IMR-90 (cell line): ENCODE results near the gene TPRKB. TPM values are rescaled to one million over a fixed set of nuclear protein-coding genes. Genes with fewer than 3 reads are reported as not detected.

Experiments used
- ATAC-seq: fragments of 200-7000 bp; cut with Tn5 transposase; 2 replicates; pipeline ENCODE4 v1.9.1; 2020; ENCODE audit warnings: low read depth, mild to moderate bottlenecking, moderate library complexity
- BruUV-seq: library from RNA; stranded (reverse); fragments of 400-500 nt; replicated peaks from 2 replicates; lab custom pipeline; 2021; lab: Mats Ljungman, UMichigan
- CTCF ChIA-PET: fragments of 300-600 bp; formaldehyde crosslinking; extraction: SDS; loops from one replicate; lab custom pipeline; 2021; ENCODE audit warnings: antibody characterized with exemption; lab: Yijun Ruan, JAX
- POLR2A ChIA-PET: fragments of 300-600 bp; sonication (Branson Sonifier 250); formaldehyde crosslinking; loops from one replicate; lab custom pipeline; 2022; ENCODE audit warnings: antibody characterized with exemption; ENCODE audit not compliant: unreplicated experiment; lab: Charles Lee
- DNase-seq: peaks from one replicate; pipeline ENCODE4 v3.0.0; 2013
- H2AFZ ChIP-seq: replicated peaks from 2 replicates; pipeline ENCODE3; 2013; ENCODE audit warnings: low read length, mild to moderate bottlenecking; ENCODE audit not compliant: poor library complexity
- H2AK5ac ChIP-seq: 2 replicates; pipeline ENCODE4 v1.6.1; 2013; ENCODE audit warnings: low read depth, low read length, inconsistent platforms
- H2AK9ac ChIP-seq: replicated peaks from 2 replicates; pipeline ENCODE3; 2013; ENCODE audit warnings: mild to moderate bottlenecking, low read depth, low read length, moderate library complexity; ENCODE audit not compliant: poor library complexity
- H2BK120ac ChIP-seq: 2 replicates; pipeline ENCODE4 v1.6.1; 2013; ENCODE audit warnings: low read depth, low read length, inconsistent platforms
- H2BK15ac ChIP-seq: 3 replicates; pipeline ENCODE4 v1.6.1; 2013; ENCODE audit warnings: low read depth, low read length, inconsistent platforms
- H2BK20ac ChIP-seq: 2 replicates; pipeline ENCODE4 v1.6.1; 2013; ENCODE audit warnings: low read depth, mild to moderate bottlenecking, inconsistent platforms, low read length, moderate library complexity
- H2BK5ac ChIP-seq: 2 replicates; pipeline ENCODE4 v1.6.1; 2013; ENCODE audit warnings: mild to moderate bottlenecking, low read depth, low read length, inconsistent platforms; ENCODE audit not compliant: poor library complexity, severe bottlenecking
- H3K14ac ChIP-seq: replicated peaks from 2 replicates; pipeline ENCODE4 v1.6.1; 2013; ENCODE audit warnings: low read depth, low read length, inconsistent platforms
- H3K18ac ChIP-seq: 2 replicates; pipeline ENCODE4 v1.6.1; 2013; ENCODE audit warnings: low read depth, low read length, control low read depth
- H3K23ac ChIP-seq: 2 replicates; pipeline ENCODE4 v1.6.1; 2013; ENCODE audit warnings: low read depth, low read length, inconsistent platforms
- H3K27ac ChIP-seq: 2 replicates; pipeline ENCODE4 v1.5.1; 2013; ENCODE audit warnings: mild to moderate bottlenecking, control low read depth, low read length; ENCODE audit not compliant: insufficient read depth
- H3K27me3 ChIP-seq: 2 replicates; pipeline ENCODE4 v1.6.1; 2013; ENCODE audit warnings: low read length; ENCODE audit not compliant: control insufficient read depth, insufficient read depth
- H3K36me3 ChIP-seq: 2 replicates; pipeline ENCODE4 v1.6.1; 2013; ENCODE audit warnings: low read length, mixed read lengths; ENCODE audit not compliant: control insufficient read depth, insufficient read depth
- H3K4ac ChIP-seq: 2 replicates; pipeline ENCODE4 v1.6.1; 2013; ENCODE audit warnings: low read depth, low read length, inconsistent platforms
- H3K4me1 ChIP-seq: 2 replicates; pipeline ENCODE4 v1.6.1; 2013; ENCODE audit warnings: low read length, mixed read lengths; ENCODE audit not compliant: control insufficient read depth, insufficient read depth
- H3K4me2 ChIP-seq: 2 replicates; pipeline ENCODE4 v1.6.1; 2013; ENCODE audit warnings: low read depth, mild to moderate bottlenecking, control low read depth, low read length, moderate library complexity
- H3K4me3 ChIP-seq: 2 replicates; pipeline ENCODE4 v1.5.1; 2013; ENCODE audit warnings: low read depth, mild to moderate bottlenecking, control low read depth, low read length, moderate library complexity; ENCODE audit not compliant: insufficient read depth
- H3K56ac ChIP-seq: 2 replicates; pipeline ENCODE4 v1.6.1; 2013; ENCODE audit warnings: low read length, inconsistent platforms; ENCODE audit not compliant: insufficient read depth; ENCODE audit errors: extremely low read depth
- H3K79me1 ChIP-seq, 2 experiments: 2 replicates each; pipeline ENCODE4 v1.6.1; 2013; ENCODE audit warnings: low read length in 2 of 2, inconsistent platforms in 1 of 2, low read depth in 1 of 2
- H3K9ac ChIP-seq: 2 replicates; pipeline ENCODE4 v1.6.1; 2013; ENCODE audit warnings: low read depth, low read length, control low read depth
- H3K9me1 ChIP-seq: 2 replicates; pipeline ENCODE4 v1.6.1; 2013; ENCODE audit warnings: low read length, inconsistent platforms; ENCODE audit not compliant: insufficient read depth
- H3K9me3 ChIP-seq: 2 replicates; pipeline ENCODE4 v1.6.1; 2013; ENCODE audit warnings: low read length; ENCODE audit not compliant: control insufficient read depth, insufficient read depth
- H4K20me1 ChIP-seq: 2 replicates; pipeline ENCODE4 v1.6.1; 2013; ENCODE audit warnings: low read length, inconsistent platforms; ENCODE audit not compliant: insufficient read depth
- H4K5ac ChIP-seq: 2 replicates; pipeline ENCODE4 v1.6.1; 2013; ENCODE audit warnings: mild to moderate bottlenecking, low read depth, low read length, control low read depth
- H4K8ac ChIP-seq, 2 experiments: 2 replicates each; pipeline ENCODE4 v1.6.1; 2013; ENCODE audit warnings: low read depth in 2 of 2, low read length in 2 of 2, control low read depth in 1 of 2, inconsistent platforms in 1 of 2
- H4K91ac ChIP-seq: 2 replicates; pipeline ENCODE4 v1.6.1; 2013; ENCODE audit warnings: low read depth, low read length, inconsistent platforms; ENCODE audit not compliant: insufficient read depth
- ELK1 ChIP-seq: fragments of 150-350 bp; IDR thresholded peaks from 2 replicates; pipeline ENCODE4 v1.6.1; 2016; ENCODE audit warnings: low read depth, mild to moderate bottlenecking, low read length, moderate library complexity, borderline replicate concordance
- FOS ChIP-seq: fragments of 150-350 bp; IDR thresholded peaks from 2 replicates; pipeline ENCODE4 v1.6.1; 2016; ENCODE audit warnings: low read depth, low read length
- WGBS, 2 experiments: methylation state at CpG; one replicate each; pipeline versions ENCODE4 v1.1.5 to v1.1.7; 2013; ENCODE audit warnings: missing lambda C conversion rate in 2 of 2; ENCODE audit not compliant: insufficient read length in 1 of 2; ENCODE audit errors: extremely low coverage in 2 of 2; 5-methylcytosine and 5-hydroxymethylcytosine counted together
- dilution Hi-C: fragments of 300-500 bp; cut with HindIII; formaldehyde crosslinking; loops from one replicate; pipeline ENCODE4 v1.14.3; 2018; ENCODE audit warnings: low sequenced_read_pairs; ENCODE audit not compliant: unreplicated experiment
- in situ Hi-C: fragments of 300-500 bp; cut with MboI; formaldehyde crosslinking; loops from 3 replicates; pipeline ENCODE4 v1.14.3; 2019; ENCODE audit warnings: low sequenced_read_pairs, inconsistent platforms, mixed read lengths
- intact Hi-C: fragments of 100-400 bp; cut with micrococcal nuclease; formaldehyde crosslinking; loops from 2 replicates; pipeline ENCODE4 v1.10.0; 2022
- polyA plus RNA-seq, 3 experiments: library from polyadenylated mRNA; depleted of rRNA; stranded (reverse); fragments of >200 nt; gene quantifications; 2 replicates each; pipeline ENCODE4 v1.2.3, GENCODE V29; 2012; ENCODE audit warnings: low replicate concordance in 1 of 3
- total RNA-seq: library from RNA; depleted of rRNA; stranded (reverse); fragments of >200 nt; gene quantifications from 2 replicates; pipeline ENCODE4 v1.2.3, GENCODE V29; 2012

The TPRKB gene
- total and polyA plus RNA-seq, 2 of the 4 experiments (the other 2 are of a cell fraction) = 35.3 to 37.6 TPM

- Histone ChIP-seq H4K91ac (no peak overlapping the region), H3K9me1 (0 out of 2 replicates have a peak, but pooled peaks cover 3% of the 10 kb centered on the region), H3K4ac (no peak overlapping the region), H2AK5ac (no peak overlapping the region), H3K4me3 (no peak overlapping the region), H4K5ac (no peak overlapping the region), H3K23ac (no peak overlapping the region), H2AK9ac (no peak overlapping the region), H3K4me1 (peaks cover 5% of the 10 kb centered on the region; the same call in 1 of the 2 replicates), H2BK20ac (no peak overlapping the region), H3K56ac (no peak overlapping the region), H4K8ac (no peak overlapping the region), H3K4me2 (no peak overlapping the region), H3K9me3 (no peaks in the 10 kb centered on the region), H3K18ac (no peak overlapping the region), H3K36me3 (peaks cover 15% of the 10 kb centered on the region), H3K14ac (no peak overlapping the region), H2BK15ac (no peak overlapping the region), H3K9ac (no peak overlapping the region), H2BK120ac (no peak overlapping the region), H4K20me1 (peaks cover 3% of the 10 kb centered on the region; the same call in 1 of the 2 replicates), H3K27me3 (no peaks in the 10 kb centered on the region), H2BK5ac (no peak overlapping the region), H2AFZ (no peak overlapping the region), H3K27ac (no peak overlapping the region), H3K79me1 (peaks cover 17 to 33% of the 10 kb centered on the region in 2 experiments; a peak in 3 of 4 replicates)
- ChIA-PET POLR2A (no interaction called here), CTCF (interaction anchor here (0.6 kb wide), 1 partner anchor 599 kb away, joined by 3 read pairs; no protein-coding TSS in a partner anchor)
- TF ChIP-seq ELK1 = no peak
- TF ChIP-seq FOS = no peak
- DNase-seq = no peak
- dilution Hi-C loops (no loop called here), in situ Hi-C loops (no loop called here), intact Hi-C loops (no loop called here)
- no CpG with 5 or more reads among the region's 4 CpGs for WGBS, 2 experiments
- ATAC-seq = no peak
- BruUV-seq = no TSS peak
Observed at GRCh38 chr2:73776381-73776780, 39.2 kb upstream of the TPRKB start.
